ENCODE data around the gene PNISR.

PNISR gene

GRCh38 chr6:99424761-99425646 is at the start of gene PNISR:
Gene PNISR (minus strand): TSS chr6:99425308. CDS start chr6:99414659, 10,649 bp downstream.
- TF ChIP-seq RARB (CRISPR knock-in tag; IDR thresholded peaks at IDR 0.05) (no peak), POU6F1 (CRISPR knock-in tag; IDR thresholded peaks at IDR 0.05; ENCODE audit: borderline replicate concordance, low read depth) (no peak), TSHZ2 (CRISPR knock-in tag; IDR thresholded peaks at IDR 0.05) (peak; percentile 55; the same call in 1 of the 2 replicates), CSDC2 (CRISPR knock-in tag; IDR thresholded peaks at IDR 0.05) (peak; percentile 68; the same call in 1 of the 2 replicates), ZC3H10 (CRISPR knock-in tag; IDR thresholded peaks at IDR 0.05) (no peak), TCF4 (CRISPR knock-in tag; IDR thresholded peaks at IDR 0.05; ENCODE audit: borderline replicate concordance) (no peak), PATZ1 (CRISPR knock-in tag; IDR thresholded peaks at IDR 0.05; ENCODE audit: borderline replicate concordance) (0 out of 2 replicates have a peak, but pooled peaks have one; percentile 22), ZNF8 (CRISPR knock-in tag; IDR thresholded peaks at IDR 0.05) (no peak), GLIS3 (CRISPR knock-in tag; IDR thresholded peaks at IDR 0.05) (no peak), ZFP3 (CRISPR knock-in tag; IDR thresholded peaks at IDR 0.05) (no peak), BACH2 (CRISPR knock-in tag; IDR thresholded peaks at IDR 0.05; ENCODE audit: borderline replicate concordance) (no peak), OSR1 (CRISPR knock-in tag; IDR thresholded peaks at IDR 0.05) (no peak), ESRRG (CRISPR knock-in tag; IDR thresholded peaks at IDR 0.05) (no peak), PPARA (CRISPR knock-in tag; IDR thresholded peaks at IDR 0.05; ENCODE audit: borderline replicate concordance) (no peak), CSRNP3 (CRISPR knock-in tag; IDR thresholded peaks at IDR 0.05) (no peak), SNAI2 (CRISPR knock-in tag; IDR thresholded peaks at IDR 0.05) (no peak), ISL1 (CRISPR knock-in tag; IDR thresholded peaks at IDR 0.05) (no peak), ARNTL (CRISPR knock-in tag; IDR thresholded peaks at IDR 0.05; ENCODE audit: borderline replicate concordance, low read depth) (no peak), ZNF565 (CRISPR knock-in tag; conservative IDR thresholded peaks at IDR 0.05; ENCODE audit: low read depth) (no peak)
- peak; percentile 95 for ATAC-seq

GRCh38 chr6:99473730-99474129 is 48.6 kb upstream of the PNISR start:
- no peak for ATAC-seq
- TF ChIP-seq TSHZ2 (CRISPR knock-in tag; IDR thresholded peaks at IDR 0.05) (no peak), ZNF70 (CRISPR knock-in tag; IDR thresholded peaks at IDR 0.05) (no peak), ZNF565 (CRISPR knock-in tag; conservative IDR thresholded peaks at IDR 0.05; ENCODE audit: low read depth) (no peak), TCF4 (CRISPR knock-in tag; IDR thresholded peaks at IDR 0.05; ENCODE audit: borderline replicate concordance) (no peak), ISL1 (CRISPR knock-in tag; IDR thresholded peaks at IDR 0.05) (no peak), OSR1 (CRISPR knock-in tag; IDR thresholded peaks at IDR 0.05) (no peak), SNAI2 (CRISPR knock-in tag; IDR thresholded peaks at IDR 0.05) (no peak), CSRNP3 (CRISPR knock-in tag; IDR thresholded peaks at IDR 0.05) (no peak), POU6F1 (CRISPR knock-in tag; IDR thresholded peaks at IDR 0.05; ENCODE audit: borderline replicate concordance, low read depth) (no peak), PPARA (CRISPR knock-in tag; IDR thresholded peaks at IDR 0.05; ENCODE audit: borderline replicate concordance) (no peak), ESRRG (CRISPR knock-in tag; IDR thresholded peaks at IDR 0.05) (no peak), GLIS3 (CRISPR knock-in tag; IDR thresholded peaks at IDR 0.05) (no peak), CREB5 (CRISPR knock-in tag; IDR thresholded peaks at IDR 0.05; ENCODE audit: low read depth) (no peak), ZC3H10 (CRISPR knock-in tag; IDR thresholded peaks at IDR 0.05) (no peak)
